CD4-positive, CD25-positive, alpha-beta regulatory T cell (primary cell): ENCODE measurements around the gene UBE2D4. TPM values are rescaled to one million over a fixed set of nuclear protein-coding genes. Genes with fewer than 3 reads are reported as not detected.

Experiments used
- ATAC-seq, 2 donors: fragments of 150-1000 bp; cut with Tn5 transposase; one replicate each; pipeline ENCODE4 v1.10.0; 2021; ENCODE audit warnings: low read depth in 2 of 2, moderate number of reproducible peaks in 2 of 2, moderate library complexity in 1 of 2
- DNase-seq, 3 donors: peaks; one replicate each; pipeline versions ENCODE4 v3.0.0 to v3.0.0-alpha.2; 2012 to 2022; ENCODE audit warnings: mixed read lengths in 1 of 3
- H3K27ac ChIP-seq: one replicate; pipeline ENCODE4 v1.7.0; 2013; ENCODE audit warnings: mild to moderate bottlenecking, low read length; ENCODE audit not compliant: insufficient read depth, poor library complexity, severe bottlenecking
- H3K27me3 ChIP-seq: one replicate; pipeline ENCODE4 v1.7.0; 2013; ENCODE audit warnings: low read length; ENCODE audit not compliant: control insufficient read depth, insufficient read depth
- H3K36me3 ChIP-seq: one replicate; pipeline ENCODE4 v1.7.0; 2013; ENCODE audit warnings: mild to moderate bottlenecking, low read length, moderate library complexity; ENCODE audit not compliant: control insufficient read depth, insufficient read depth
- H3K4me1 ChIP-seq: 2 replicates; pipeline ENCODE4 v1.7.0; 2013; ENCODE audit warnings: mild to moderate bottlenecking, low read length; ENCODE audit not compliant: insufficient read depth, control insufficient read depth, poor library complexity, severe bottlenecking
- H3K4me3 ChIP-seq: one replicate; pipeline ENCODE4 v1.7.0; 2013; ENCODE audit warnings: low read depth, mild to moderate bottlenecking, low read length, moderate library complexity
- H3K9me3 ChIP-seq, 2 experiments: 1 replicate in 1 of 2; 2 replicates in 1 of 2; pipeline ENCODE4 v1.7.0; 2013; ENCODE audit warnings: low read length in 2 of 2, mild to moderate bottlenecking in 1 of 2, moderate library complexity in 1 of 2; ENCODE audit not compliant: control insufficient read depth in 2 of 2
- H3K27ac Mint-ChIP-seq, 3 donors: one replicate each; pipeline ENCODE4 v1.8.0; 2020 to 2022; ENCODE audit warnings: mild to moderate bottlenecking in 3 of 3, mixed read lengths in 3 of 3, moderate library complexity in 2 of 3
- H3K27me3 Mint-ChIP-seq: one replicate; pipeline ENCODE4 v1.8.0; 2022; ENCODE audit warnings: mild to moderate bottlenecking, mixed read lengths
- H3K36me3 Mint-ChIP-seq: one replicate; pipeline ENCODE4 v1.8.0; 2020; ENCODE audit warnings: mixed read lengths
- H3K4me1 Mint-ChIP-seq, 4 donors: one replicate each; pipeline ENCODE4 v1.8.0; 2020 to 2022; ENCODE audit warnings: mixed read lengths in 4 of 4, mild to moderate bottlenecking in 1 of 4
- H3K4me3 Mint-ChIP-seq, 4 donors: one replicate each; pipeline ENCODE4 v1.8.0; 2020 to 2022; ENCODE audit warnings: mild to moderate bottlenecking in 4 of 4, mixed read lengths in 4 of 4, moderate library complexity in 3 of 4
- H3K9me3 Mint-ChIP-seq, 7 donors: one replicate each; pipeline ENCODE4 v1.8.0; 2020 to 2022; ENCODE audit warnings: mixed read lengths in 7 of 7, mild to moderate bottlenecking in 3 of 7, moderate library complexity in 2 of 7
- polyA plus RNA-seq, 4 donors: library from polyadenylated mRNA; unstranded; fragments of 300-500 nt; fragmentation: Illumina TruSeq; gene quantifications; one replicate each; pipeline ENCODE4 v1.2.3, GENCODE V29; 2021
- total RNA-seq: library from RNA; stranded (reverse); gene quantifications from one replicate; pipeline ENCODE4 v1.2.3, GENCODE V29; 2022

The UBE2D4 gene
- total and polyA plus RNA-seq, 5 donors from 2014 or later = 10.6 to 15.5 (median 13.3) TPM

- H3K27me3 ChIP-seq = no peaks in the 10 kb centered on the region
- Mint-ChIP-seq H3K9me3 (peaks cover 0 to 2% (median 0%) of the 10 kb centered on the region in 7 donors), H3K4me1 (peaks cover 5 to 45% (median 30%) of the 10 kb centered on the region in 4 donors), H3K27ac (peak overlapping the region in 2 of 3 donors; percentile 33 to 42), H3K4me3 (peak overlapping the region; percentile 44 to 99 (median 96)), H3K27me3 (no peaks in the 10 kb centered on the region), H3K36me3 (no peaks in the 10 kb centered on the region)
- no peak for DNase-seq
- H3K36me3 ChIP-seq = no peaks in the 10 kb centered on the region
- no peak overlapping the region for H3K27ac ChIP-seq
- no peaks in the 10 kb centered on the region for H3K9me3 ChIP-seq
- H3K4me1 ChIP-seq = peaks cover 20% of the 10 kb centered on the region
- peak overlapping the region; percentile 41 for H3K4me3 ChIP-seq
- ATAC-seq = no peak
Measured at GRCh38 chr7:43904533-43905208, 21.6 kb upstream of the UBE2D4 start.

GRCh38 chr7:43905209-43905946, 20.9 kb upstream of the UBE2D4 start:
- ATAC-seq (no peak), DNase-seq (no peak)
- peaks cover 20% of the 10 kb centered on the region for H3K4me1 ChIP-seq
- Mint-ChIP-seq H3K27me3 (no peaks in the 10 kb centered on the region), H3K9me3 (peaks cover 0 to 2% (median 0%) of the 10 kb centered on the region in 7 donors), H3K36me3 (no peaks in the 10 kb centered on the region), H3K27ac (peak overlapping the region; percentile 92 to 96 (median 94)), H3K4me1 (peaks cover 5 to 44% (median 30%) of the 10 kb centered on the region in 4 donors), H3K4me3 (peak overlapping the region; percentile 92 to 99 (median 96))
- no peak overlapping the region for H3K27ac ChIP-seq
- H3K36me3 ChIP-seq = no peaks in the 10 kb centered on the region
- H3K9me3 ChIP-seq = no peaks in the 10 kb centered on the region
- no peaks in the 10 kb centered on the region for H3K27me3 ChIP-seq
- peak overlapping the region; percentile 77 for H3K4me3 ChIP-seq

- H3K27ac Mint-ChIP-seq = peak overlapping the region; percentile 92 to 96 (median 94)
- Histone ChIP-seq H3K9me3 (no peaks in the 10 kb centered on the region), H3K4me3 (peak overlapping the region; percentile 77), H3K27ac (no peak overlapping the region), H3K27me3 (no peaks in the 10 kb centered on the region), H3K36me3 (no peaks in the 10 kb centered on the region), H3K4me1 (peaks cover 20% of the 10 kb centered on the region)
- peak overlapping the region; percentile 92 to 99 (median 96) for H3K4me3 Mint-ChIP-seq
- H3K36me3 Mint-ChIP-seq = no peaks in the 10 kb centered on the region
- H3K9me3 Mint-ChIP-seq = peaks cover 0 to 2% (median 0%) of the 10 kb centered on the region in 7 donors
- peak in 1 of 3 donors; percentile 34 for DNase-seq
- peak in 1 of 2 donors; percentile 28 for ATAC-seq
- peaks cover 5 to 44% (median 30%) of the 10 kb centered on the region in 4 donors for H3K4me1 Mint-ChIP-seq
- no peaks in the 10 kb centered on the region for H3K27me3 Mint-ChIP-seq
Measured at GRCh38 chr7:43905956-43906330, 20.3 kb upstream of the UBE2D4 start.

GRCh38 chr7:43906331-43907010, 19.8 kb upstream of the UBE2D4 start, which contains the start of gene URGCP:
Gene URGCP (minus strand): TSS chr7:43906596. CDS start chr7:43906575, 21 bp downstream.
- H3K4me1 ChIP-seq = peaks cover 20% of the 10 kb centered on the region
- Mint-ChIP-seq H3K9me3 (peaks cover 0 to 3% (median 0%) of the 10 kb centered on the region in 7 donors), H3K36me3 (no peaks in the 10 kb centered on the region), H3K27me3 (no peaks in the 10 kb centered on the region), H3K4me1 (peaks cover 5 to 38% (median 30%) of the 10 kb centered on the region in 4 donors), H3K4me3 (peak within 1 kb of the TSS; percentile 92 to 99 (median 96)), H3K27ac (peak within 1 kb of the TSS; percentile 92 to 96 (median 94))
- peak within 1 kb of the TSS; percentile 77 for H3K4me3 ChIP-seq
- peak; percentile 33 to 53 (median 38) for DNase-seq
- H3K27me3 ChIP-seq = no peaks in the 10 kb centered on the region
- no peaks in the 10 kb centered on the region for H3K9me3 ChIP-seq
- peak; percentile 85 to 86 for ATAC-seq
- peak within 1 kb of the TSS; percentile 60 for H3K27ac ChIP-seq
- no peaks in the 10 kb centered on the region for H3K36me3 ChIP-seq

- peaks cover 14% of the 10 kb centered on the region for H3K36me3 Mint-ChIP-seq
- no peak overlapping the region for H3K4me3 Mint-ChIP-seq
- no peak for ATAC-seq
- DNase-seq = no peak
- Histone ChIP-seq H3K27me3 (no peaks in the 10 kb centered on the region), H3K4me1 (no peaks in the 10 kb centered on the region), H3K27ac (no peak overlapping the region), H3K4me3 (no peak overlapping the region), H3K9me3 (no peaks in the 10 kb centered on the region), H3K36me3 (peaks cover 7% of the 10 kb centered on the region)
- peaks cover 0 to 5% (median 4%) of the 10 kb centered on the region in 4 donors for H3K4me1 Mint-ChIP-seq
- H3K27me3 Mint-ChIP-seq = no peaks in the 10 kb centered on the region
- H3K27ac Mint-ChIP-seq = no peak overlapping the region
- H3K9me3 Mint-ChIP-seq = peaks cover 0 to 3% (median 0%) of the 10 kb centered on the region in 7 donors
Measured at GRCh38 chr7:43914795-43915194, 11.4 kb upstream of the UBE2D4 start.

- Histone ChIP-seq H3K27me3 (no peaks in the 10 kb centered on the region), H3K27ac (no peak overlapping the region), H3K9me3 (no peaks in the 10 kb centered on the region), H3K4me3 (no peak overlapping the region), H3K4me1 (no peaks in the 10 kb centered on the region), H3K36me3 (peaks cover 7% of the 10 kb centered on the region)
- Mint-ChIP-seq H3K4me3 (no peak overlapping the region), H3K27me3 (no peaks in the 10 kb centered on the region), H3K9me3 (peaks cover 0 to 2% (median 0%) of the 10 kb centered on the region in 7 donors), H3K4me1 (peaks cover 3 to 8% (median 4%) of the 10 kb centered on the region in 4 donors), H3K27ac (no peak overlapping the region), H3K36me3 (peaks cover 20% of the 10 kb centered on the region)
- DNase-seq (no peak), ATAC-seq (no peak)
Measured at GRCh38 chr7:43915907-43916306, 10.3 kb upstream of the UBE2D4 start.

- ATAC-seq = no peak
- DNase-seq = no peak
- H3K4me1 Mint-ChIP-seq = peaks cover 14 to 39% (median 23%) of the 10 kb centered on the region in 4 donors
- H3K27me3 Mint-ChIP-seq = no peaks in the 10 kb centered on the region
- no peak overlapping the region for H3K4me3 Mint-ChIP-seq
- Histone ChIP-seq H3K27ac (no peak overlapping the region), H3K4me3 (no peak overlapping the region), H3K27me3 (no peaks in the 10 kb centered on the region), H3K9me3 (no peaks in the 10 kb centered on the region), H3K36me3 (peaks cover 7% of the 10 kb centered on the region), H3K4me1 (peaks cover 5% of the 10 kb centered on the region)
- peaks cover 0 to 1% (median 0%) of the 10 kb centered on the region in 7 donors for H3K9me3 Mint-ChIP-seq
- H3K36me3 Mint-ChIP-seq = peaks cover 24% of the 10 kb centered on the region
- H3K27ac Mint-ChIP-seq = no peak overlapping the region
Measured at GRCh38 chr7:43921423-43921822, 4.8 kb upstream of the UBE2D4 start.
